ENCODE data around the gene LBX2.

The LBX2 gene

DNA sequence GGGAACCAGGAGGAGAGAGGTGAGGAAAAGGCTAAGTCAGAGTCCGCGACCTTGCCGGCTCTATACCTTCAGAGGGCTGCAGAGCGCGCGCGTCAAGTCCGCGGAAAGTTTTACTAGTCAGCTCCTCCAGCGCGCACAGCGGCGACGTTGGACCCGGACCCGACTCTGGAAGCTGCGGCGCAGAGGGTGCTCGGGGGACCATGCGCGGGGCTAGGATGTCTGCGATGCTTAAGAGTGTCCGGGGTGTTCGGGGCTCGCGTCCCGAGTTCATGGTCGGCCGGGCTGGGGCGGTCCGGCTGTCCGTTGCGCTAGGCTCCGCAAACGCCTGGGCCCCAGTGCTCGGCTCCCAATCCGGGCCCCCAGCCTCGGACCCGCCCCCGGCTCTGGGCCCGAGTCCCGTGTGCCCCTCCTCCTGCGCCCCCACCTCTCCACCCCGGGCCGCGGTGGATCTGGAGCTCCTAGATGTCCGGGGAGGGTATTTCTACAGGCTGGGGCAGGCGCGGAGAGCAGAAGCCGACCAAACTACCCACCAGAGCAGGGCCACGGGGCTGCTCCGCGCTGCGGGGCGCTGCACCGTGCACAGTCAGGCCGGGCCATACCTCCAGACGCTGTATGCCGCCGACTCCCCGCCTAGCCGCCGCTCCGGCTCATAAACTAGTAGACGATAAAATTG, at the start of gene LBX2:
Gene LBX2 (minus strand): TSS at position 337 of the 673 bp plus-strand sequence. CDS start 66 bp downstream, at position 271.
- DNase-seq = peak; percentile 65 to 66

DNA sequence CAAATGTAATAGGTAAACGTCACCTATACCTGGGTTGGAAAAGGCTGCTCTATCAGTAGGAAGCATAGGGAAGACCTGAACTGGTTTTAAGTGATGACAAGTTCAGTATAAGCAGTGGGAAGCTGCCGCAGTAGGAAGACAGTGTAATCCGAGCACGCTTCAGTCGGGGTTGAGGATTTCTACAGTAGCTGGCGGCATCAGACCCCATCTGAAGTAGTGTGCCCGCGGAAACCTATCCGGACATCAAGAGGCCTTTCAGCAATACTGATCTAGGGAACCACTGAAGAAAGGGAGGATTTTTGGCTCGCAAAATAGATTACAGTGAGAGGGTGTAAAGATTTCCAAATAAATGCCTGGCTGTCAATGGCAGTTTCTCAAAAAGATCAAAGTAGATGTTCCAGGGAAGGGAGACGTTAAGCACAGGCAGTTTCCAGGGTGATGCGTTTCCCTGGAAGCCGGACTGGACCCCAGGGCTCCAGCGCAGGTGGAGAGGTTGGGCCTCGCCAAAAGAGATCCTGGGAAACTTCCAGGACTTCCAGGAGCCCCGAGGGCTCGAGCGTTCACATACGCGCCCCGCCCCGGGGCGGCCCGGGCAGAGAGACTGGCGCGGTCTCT, 49.0 kb upstream of the LBX2 start:
- no peak for DNase-seq

DNA sequence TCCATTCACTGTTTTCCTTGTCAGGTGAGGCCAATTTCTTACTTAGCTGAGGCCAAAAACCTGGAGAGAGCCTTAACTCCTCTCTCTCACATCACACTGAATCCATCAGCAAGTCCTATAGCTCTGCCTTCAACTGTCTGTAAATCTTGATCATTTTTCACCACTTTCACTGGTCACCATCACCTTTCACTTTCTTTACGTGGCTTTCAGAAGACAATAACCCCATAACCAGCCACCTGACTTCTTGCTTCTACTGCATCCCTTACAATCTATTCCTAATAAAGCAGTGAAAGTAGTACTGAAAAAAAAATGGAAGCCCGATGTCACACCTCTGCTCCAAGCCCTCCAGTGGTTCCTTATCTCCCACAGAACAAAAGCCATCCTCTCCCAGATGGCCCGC, 46.6 kb upstream of the LBX2 start:
- no peak for DNase-seq

DNA sequence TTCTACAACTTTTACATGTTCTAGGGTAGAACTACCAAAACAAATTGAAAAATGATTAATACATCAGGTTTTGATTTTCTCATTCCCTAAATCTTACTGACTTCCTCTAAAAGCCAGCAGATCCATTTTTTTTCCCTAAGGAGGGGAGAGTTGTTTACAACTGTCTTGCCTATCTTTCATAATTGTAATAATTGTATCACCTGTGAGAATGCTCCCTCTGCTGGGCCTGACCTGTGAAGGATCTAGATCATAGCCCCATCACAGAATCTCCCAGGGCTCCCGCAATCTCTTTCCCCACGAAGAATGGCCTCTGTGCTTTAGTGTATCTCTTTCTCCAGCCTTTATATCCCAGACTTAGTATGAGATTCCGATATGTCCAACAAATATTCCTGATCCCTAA, 45.2 kb upstream of the LBX2 start:
- no peak for DNase-seq

- no peak for DNase-seq
Measured at GRCh38 chr2:74542978-74543377, 43.6 kb upstream of the LBX2 start.

DNA sequence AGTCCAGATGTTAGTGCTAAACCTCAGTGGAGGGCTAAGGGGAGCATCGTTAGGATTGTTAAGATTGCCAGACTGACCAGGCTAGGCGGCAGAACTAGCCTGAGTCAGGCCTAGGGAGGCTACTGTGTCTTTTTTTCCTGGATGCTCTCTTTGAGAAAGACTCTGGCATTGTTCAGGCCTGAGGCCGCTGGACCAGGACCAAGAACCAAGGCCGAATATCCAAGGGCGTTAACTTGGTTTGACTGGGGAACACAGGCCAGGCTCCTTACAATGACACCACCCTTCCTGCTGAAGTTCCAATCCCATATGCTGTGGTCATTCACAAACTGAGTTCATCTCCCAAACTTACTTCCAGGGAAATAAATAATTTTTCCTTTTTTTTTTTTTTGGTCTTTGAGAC, 40.9 kb upstream of the LBX2 start:
- no peak for DNase-seq

GRCh38 chr2:74538881-74539339, 39.5 kb upstream of the LBX2 start:
- no peak for DNase-seq

- DNase-seq = no peak
Measured at GRCh38 chr2:74537140-74537539, 37.7 kb upstream of the LBX2 start.

DNA sequence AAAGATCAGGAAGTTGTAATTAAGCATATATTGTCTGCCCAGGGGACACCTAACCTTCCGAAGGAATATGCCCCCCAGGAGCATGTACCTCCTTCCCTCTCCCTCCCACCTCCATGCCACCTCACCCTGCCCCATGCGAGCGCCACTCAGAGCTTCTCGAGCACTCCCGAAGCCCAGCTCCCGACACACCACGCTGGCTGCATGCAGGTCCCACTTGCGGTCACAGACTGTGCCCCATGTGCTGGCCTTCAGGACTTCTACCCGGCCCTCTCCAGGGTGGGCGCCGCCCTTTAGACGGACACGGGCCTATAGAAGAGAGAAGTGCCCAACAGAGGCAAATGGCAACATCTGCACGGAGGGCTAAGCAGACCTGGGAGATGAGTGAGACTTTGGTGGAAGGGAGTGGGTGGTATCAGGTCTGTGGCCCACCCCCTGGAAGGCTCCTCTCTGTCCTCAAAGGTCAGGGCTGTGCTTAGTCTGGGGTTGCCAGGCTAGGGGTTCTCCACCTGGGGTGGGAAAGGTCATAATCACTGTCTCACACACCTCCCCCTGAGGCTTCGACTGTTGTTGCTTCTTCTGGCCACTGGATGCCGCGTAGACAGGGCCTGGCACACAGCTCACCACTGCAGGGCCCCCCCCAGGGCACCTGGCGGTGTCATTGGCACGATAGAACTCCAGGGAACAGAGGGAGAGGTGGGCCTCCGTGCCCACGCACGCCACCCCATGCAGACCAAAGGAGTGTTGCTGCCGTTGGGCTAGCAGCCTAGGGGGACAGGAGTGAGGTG, 37.0 kb upstream of the LBX2 start:
- no peak for DNase-seq

DNA sequence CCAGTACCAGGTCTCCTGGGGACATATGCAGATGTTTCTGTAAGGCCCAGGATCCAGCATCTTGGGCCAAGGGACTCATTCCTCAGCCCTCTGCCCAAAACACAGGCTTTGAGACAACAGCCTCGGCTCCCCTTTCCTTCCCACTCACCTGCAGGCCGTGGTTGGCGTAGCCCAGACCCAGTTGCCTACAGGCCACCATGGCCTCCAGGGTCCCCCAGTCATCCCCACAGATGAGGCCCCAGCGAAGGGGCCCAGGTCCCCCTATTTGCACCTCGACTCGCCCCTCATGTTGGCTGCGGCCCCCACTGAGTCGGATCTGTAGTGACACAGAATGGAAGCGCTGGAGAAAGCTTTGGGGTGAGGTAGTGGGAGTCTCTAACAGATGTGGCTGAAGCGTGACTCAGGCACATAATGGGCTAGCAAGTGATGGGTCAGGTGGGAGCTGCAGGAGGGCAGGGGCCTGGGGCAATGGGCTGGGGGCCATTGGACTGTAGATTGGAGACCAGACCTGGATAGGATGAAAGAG, 36.1 kb upstream of the LBX2 start:
- DNase-seq = no peak

DNA sequence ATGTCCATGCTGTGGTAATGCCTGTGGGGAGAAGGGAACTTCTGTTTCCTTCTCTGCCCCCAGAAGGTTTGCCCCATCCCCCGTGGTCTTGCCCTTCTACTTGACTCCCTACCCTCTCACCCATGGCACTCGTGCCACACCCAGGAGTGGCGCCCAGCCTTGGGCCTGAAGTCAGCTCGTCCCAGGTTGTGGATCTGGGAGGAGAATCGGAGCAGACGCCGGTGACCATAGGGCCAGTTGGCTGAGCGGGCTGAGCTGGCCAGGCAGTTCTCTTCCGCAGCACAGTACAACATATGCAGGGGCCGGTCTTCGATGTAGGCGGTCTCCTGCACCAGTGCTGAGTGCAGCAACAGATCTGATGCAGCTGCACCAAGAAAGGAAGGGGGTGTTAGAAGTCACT, 35.0 kb upstream of the LBX2 start:
- DNase-seq = no peak

DNA sequence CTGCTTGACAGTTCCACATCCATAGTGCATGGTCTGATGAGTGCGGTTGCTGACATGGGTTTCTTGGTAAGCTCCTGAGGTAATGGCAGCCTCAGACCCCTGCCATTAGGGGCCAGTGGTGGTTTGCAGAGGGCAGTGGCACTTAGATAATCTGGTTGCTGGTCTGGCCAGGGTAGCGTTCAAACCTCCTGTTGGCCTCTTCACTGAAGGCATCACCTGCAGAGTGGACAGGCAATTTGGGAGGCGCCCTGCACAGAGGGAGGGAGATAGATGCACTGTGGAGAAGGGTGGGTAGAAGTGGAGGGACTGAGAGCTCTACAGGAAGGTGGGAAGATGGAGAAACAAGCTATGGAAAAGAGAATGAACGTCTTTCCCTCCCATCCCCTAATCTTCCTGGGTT, 34.1 kb upstream of the LBX2 start:
- DNase-seq = no peak

DNA sequence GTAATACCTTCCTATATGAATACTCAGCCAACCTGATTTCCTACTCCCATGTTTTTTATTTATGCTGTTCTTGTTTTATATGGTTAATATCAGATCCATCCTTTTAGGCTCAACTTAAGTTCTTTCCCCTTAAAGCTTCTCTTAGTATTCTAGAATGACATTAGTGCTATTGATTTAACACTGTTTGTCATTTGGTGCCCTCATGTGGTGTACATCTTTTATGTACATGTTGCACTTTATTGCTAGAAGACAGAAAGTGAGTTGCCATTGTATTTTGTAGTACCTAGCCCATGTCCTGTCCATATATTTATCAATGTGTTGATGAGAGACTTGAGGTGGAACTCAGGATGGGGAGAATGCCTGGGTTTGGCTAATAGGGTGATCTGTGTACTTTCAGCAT, 32.8 kb upstream of the LBX2 start:
- DNase-seq = peak; percentile 45 to 66

DNA sequence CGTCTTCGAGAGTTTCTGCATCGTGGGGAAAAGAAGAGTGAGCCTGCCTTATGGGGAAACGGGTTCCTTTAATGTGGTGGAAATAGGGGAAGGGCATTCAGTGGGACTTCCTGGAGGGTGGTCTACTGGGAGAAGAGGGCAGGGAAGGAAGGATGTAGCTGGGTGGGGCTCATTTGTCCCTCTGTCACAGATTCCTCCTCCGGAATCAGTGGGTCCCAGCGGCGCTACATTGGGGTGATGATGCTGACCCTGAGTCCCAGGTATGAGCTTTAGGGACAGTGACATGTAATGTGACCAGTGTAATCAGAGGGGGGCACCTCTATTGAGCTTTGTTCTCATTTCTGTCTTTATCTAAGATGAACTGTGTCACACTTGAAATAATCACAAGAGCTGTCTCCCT, 32.3 kb upstream of the LBX2 start:
- no peak for DNase-seq

DNA sequence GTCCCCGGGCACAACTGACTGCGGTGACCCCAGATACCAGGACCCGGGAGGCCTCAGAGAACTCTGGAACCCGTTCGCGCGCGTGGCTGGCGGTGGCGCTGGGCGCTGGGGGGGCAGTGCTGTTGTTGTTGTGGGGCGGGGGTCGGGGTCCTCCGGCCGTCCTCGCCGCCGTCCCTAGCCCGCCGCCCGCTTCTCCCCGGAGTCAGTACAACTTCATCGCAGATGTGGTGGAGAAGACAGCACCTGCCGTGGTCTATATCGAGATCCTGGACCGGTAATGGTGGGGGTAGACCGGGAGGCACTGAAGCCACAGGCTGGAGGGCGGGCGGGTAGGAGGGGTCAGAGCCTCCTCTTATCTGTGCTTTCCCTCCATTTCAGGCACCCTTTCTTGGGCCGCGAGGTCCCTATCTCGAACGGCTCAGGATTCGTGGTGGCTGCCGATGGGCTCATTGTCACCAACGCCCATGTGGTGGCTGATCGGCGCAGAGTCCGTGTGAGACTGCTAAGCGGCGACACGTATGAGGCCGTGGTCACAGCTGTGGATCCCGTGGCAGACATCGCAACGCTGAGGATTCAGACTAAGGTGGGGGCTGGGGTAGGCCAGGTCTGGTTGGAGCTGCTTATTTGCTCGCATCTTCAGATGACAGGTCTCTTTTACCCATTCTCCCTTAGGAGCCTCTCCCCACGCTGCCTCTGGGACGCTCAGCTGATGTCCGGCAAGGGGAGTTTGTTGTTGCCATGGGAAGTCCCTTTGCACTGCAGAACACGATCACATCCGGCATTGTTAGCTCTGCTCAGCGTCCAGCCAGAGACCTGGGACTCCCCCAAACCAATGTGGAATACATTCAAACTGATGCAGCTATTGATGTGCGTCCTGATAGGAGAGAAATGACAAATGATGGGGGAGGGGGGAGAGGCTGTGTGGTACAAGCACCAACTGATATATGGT, 31.1 kb upstream of the LBX2 start:
- DNase-seq = peak; percentile 51 to 54

DNA sequence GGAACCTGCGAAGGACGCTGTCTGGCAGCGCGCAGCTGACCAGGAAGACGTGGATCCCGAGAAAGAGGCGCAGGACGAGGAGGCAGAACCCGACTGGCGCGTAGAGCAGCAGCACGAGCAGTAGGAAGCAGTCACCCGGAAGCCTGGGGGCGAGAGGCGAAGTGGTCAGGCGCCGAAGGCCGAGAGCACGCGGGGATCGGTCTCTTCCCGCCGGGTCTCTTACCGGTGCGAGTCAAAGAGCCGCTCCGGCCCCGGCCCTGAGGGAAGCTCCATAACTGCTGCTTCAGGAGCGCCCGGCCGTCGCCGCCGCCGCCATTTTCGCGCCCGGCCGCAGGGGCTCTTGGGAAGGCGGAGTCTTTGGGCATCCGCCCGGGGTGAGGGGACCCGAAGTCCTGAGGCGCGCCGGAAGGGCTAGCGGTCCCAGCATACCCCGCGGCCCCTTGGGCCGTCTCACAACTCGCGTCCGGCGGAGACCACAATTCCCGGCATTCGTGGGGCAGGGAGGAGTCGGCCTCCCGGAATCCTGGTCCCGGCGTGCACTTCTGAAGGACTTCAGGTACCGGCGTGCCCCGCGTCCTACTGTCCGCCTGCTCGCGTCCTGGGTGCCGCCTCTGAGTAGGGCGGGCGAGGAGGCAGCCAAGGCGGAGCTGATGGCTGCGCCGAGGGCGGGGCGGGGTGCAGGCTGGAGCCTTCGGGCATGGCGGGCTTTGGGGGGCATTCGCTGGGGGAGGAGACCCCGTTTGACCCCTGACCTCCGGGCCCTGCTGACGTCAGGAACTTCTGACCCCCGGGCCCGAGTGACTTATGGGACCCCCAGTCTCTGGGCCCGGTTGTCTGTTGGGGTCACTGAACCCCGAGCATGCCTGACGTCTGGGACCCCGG, 30.2 kb upstream of the LBX2 start, which contains the start of the genes AUP1 and HTRA2:
Gene AUP1 (minus strand): TSS at position 350 of the 882 bp plus-strand sequence. CDS start 77 bp downstream, at position 273.
Gene HTRA2 (plus strand): TSS at position 577 of the 882 bp plus-strand sequence. CDS start 74 bp downstream, at position 651.
- peak; percentile 97 for DNase-seq

DNA sequence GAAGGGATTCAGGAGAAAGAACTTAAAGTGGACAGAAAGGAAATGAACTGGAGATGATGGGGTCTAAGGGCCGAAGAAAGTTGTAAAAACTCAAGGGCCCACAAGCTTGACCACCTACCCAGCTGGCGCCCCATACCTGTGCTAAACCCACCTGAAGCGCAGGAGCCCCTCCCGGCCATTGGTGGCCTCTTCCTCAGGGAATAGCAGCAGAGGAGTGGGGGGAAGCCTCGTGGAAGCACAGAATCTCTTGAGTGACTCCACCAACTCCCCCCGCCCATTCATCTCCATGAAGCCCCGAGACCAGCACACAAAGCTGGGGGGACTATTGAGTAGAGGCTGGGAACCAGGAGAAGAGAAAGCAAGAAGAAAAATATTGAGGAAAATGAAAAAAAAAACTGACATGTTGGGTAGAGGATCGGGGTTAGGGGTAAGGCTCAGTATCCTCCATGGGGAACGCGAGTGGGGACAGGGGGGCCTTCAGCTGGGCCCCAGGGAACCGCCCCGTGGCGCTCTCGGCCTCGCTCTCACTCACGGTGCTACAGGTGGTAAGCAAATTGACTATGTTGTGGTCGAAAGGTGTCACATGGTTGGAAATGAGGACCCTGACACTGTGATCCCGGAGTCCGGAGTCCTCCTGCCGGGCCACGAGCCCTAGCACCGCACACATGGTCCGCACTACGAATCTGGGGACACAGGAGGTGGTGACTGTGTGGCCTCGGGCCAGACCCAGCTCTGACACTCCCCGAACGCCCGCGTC, 29.4 kb upstream of the LBX2 start:
- no peak for DNase-seq

DNA sequence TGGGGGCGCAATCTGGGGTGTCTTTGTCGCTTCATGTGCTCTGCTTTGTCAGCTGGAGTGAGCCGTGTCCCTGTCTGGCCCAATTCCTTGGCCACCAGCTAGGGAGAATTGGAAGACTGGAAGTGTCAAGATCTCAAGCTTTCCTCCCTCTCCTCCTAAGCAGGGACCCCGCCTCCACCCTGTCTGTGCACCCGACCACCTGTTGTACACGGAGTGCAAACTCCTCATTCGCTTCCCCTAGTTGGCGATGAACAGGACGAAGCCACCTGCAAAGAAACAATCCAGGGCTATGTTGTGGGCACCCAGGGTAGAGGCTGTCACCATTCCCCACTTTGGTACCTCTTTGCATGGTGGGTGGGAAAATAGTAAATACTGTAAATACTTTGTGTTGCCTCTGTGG, 28.3 kb upstream of the LBX2 start:
- no peak for DNase-seq

DNA sequence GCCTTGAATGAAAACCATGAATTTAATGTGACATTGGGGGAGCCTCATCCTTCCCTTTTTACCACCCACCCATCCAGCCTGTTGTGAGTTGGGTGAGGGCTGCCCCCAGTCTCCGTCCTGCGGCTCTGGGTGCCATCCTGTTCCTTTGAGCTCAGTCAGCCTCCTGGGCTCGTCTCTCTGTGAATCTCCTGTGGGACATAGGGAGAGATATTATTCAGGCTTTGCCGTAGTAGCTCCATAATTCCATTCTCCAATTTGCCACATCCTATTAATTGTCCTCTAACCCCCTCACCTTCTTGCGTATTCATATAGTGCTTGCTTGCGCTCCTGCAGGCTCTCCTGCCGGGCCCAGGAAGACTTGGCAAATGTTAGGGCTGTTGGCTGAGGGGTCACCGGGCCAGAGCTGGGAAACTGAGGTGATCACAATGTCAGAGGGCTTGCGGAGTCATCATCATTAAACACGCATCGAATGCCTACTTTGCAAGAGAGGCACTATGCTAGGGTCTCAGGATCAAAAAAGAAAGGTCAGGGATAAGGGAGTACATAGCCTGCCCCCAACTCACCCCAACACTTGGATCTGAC, 27.3 kb upstream of the LBX2 start:
- no peak for DNase-seq
